Activated CD8-positive, alpha-beta memory T cell treated with anti-CD3 and anti-CD28 coated beads for 36 hours (primary cell): Measurements from ENCODE around the gene MRPS7. TPM values are rescaled to one million over a fixed set of nuclear protein-coding genes. Genes with fewer than 3 reads are reported as not detected.

ENCODE experiments used
- CTCF ChIA-PET: fragments of 350-600 bp; sonication (Branson Sonifier 250); formaldehyde crosslinking; loops from one replicate; lab custom pipeline; 2021; ENCODE audit warnings: antibody characterized with exemption; lab: Charles Lee
- POLR2A ChIA-PET: fragments of 350-600 bp; sonication (Branson Sonifier 250); formaldehyde crosslinking; loops from one replicate; lab custom pipeline; 2021; ENCODE audit warnings: antibody characterized with exemption; lab: Charles Lee
- total RNA-seq, 2 experiments: library from RNA; stranded (reverse); gene quantifications; one replicate each; pipeline ENCODE4 v1.2.3, GENCODE V29; 2021

The MRPS7 gene
- total RNA-seq, result 100 to 1,000 TPM in 1 of 2 experiments, 10 to 100 TPM in 1; 98.9 to 102 TPM

DNA sequence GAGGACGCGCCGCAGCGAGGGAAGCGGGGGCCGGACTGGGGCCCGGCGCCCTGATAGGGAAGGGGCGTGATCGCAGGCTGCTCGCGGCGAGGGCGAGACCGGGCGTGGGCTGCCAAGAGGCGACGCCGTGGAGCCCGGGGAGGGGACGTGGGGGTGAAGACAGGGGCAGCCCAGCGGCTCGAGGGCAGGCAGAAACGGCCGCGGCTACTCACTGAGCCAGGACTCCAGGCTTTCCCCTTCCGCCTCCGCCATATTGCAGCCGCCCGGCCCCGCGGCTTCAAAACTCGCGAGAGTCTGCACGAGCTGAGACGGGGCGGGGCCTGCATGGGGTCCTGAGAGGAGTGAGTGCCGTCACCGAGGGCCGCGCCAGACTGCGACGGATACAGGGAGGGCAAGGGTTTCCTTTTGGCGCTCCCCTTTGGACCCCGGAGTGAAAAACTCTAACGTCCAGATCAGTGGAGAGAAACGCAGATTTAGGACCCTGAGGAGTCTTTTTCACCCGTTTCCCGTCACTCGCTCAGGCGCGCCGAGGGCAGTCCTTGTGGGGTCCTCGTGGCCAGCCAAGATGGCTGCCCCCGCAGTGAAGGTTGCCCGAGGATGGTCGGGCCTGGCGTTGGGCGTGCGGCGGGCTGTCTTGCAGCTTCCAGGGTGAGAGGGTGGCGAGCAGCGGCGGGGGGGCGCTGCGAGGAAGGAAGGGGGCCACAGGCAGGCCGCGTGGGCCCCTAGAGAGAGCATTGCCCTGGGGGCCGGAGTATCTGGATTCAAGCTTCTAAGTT lies at the start of gene MRPS7, which contains the start of gene GGA3:
TSS of gene MRPS7 (plus strand) at position 544 of the 776 bp plus-strand sequence. CDS start at position 566, 22 bp downstream.
TSS of gene GGA3 (minus strand) at position 271 of the 776 bp plus-strand sequence. CDS start at position 252, 19 bp downstream.
- POLR2A ChIA-PET, result interaction anchor here (0.5 to 3.4 kb wide), 14 partner anchors 9 to 288 kb away, joined by 3 to 69 read pairs (median 5); partner anchors contain the start of genes GRB2, LLGL2, MIF4GD and NT5C
- CTCF ChIA-PET, result interaction anchor here (0.5 to 4.3 kb wide), 10 partner anchors 10 to 151 kb away, joined by 3 to 50 read pairs (median 6); partner anchors contain the start of genes MIF4GD and SLC25A19

- POLR2A ChIA-PET, result interaction anchor here (0.8 kb wide), 1 partner anchor 12 kb away, joined by 3 read pairs; no protein-coding TSS in a partner anchor
Measured at GRCh38 chr17:75218131-75218530, 43.5 kb upstream of the MRPS7 start.

DNA sequence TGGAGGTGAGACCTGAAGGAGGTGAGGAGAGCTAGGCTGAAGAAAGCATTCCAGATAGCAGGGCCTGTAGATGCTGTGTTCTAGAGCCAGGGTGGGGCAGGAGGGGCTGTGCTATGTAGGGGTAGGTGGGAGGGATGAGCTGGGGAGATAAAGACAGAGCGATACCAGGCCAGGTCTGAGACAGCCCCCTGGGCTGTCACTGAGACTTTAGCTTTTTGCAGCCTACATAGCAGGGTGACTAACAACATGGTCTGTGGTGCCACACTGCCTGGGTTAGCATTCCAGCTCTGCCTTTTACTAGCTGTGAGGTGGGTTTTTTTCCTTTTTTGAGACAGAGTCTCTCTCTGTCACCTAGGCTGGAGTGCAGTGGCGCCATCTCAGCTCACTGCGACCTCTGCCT lies 41.9 kb upstream of the MRPS7 start:
- CTCF ChIA-PET, result no interaction called here
- POLR2A ChIA-PET, result no interaction called here

More at GRCh38 chr17:75218131-75218530, 43.5 kb upstream of the MRPS7 start:
- CTCF ChIA-PET, result interaction anchor here (0.6 kb wide), 2 partner anchors 12 to 68 kb away, joined by 3 read pairs; no protein-coding TSS in a partner anchor

DNA sequence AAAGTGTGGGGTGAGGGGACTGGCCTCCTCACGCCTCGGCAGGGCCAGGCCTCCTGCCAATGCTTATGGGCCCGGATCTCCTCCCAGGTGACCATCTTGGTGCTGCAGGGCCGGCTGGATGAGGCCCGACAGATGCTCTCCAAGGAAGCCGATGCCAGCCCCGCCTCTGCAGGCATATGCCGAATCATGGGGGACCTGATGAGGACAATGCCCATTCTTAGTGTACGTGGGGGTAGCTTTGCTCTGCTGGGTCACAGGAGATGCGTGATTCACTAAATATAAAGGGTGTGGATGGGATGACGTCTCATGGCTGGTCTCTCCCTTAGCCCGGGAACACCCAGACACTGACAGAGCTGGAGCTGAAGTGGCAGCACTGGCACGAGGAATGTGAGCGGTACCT lies 36.7 kb upstream of the MRPS7 start:
- ChIA-PET POLR2A (no interaction called here), CTCF (interaction anchor here (0.6 to 1.0 kb wide), 2 partner anchors 45 to 444 kb away, joined by 3 to 5 read pairs; no protein-coding TSS in a partner anchor)

- ChIA-PET CTCF (interaction anchor here (3.8 kb wide), 1 partner anchor 12 kb away, joined by 21 read pairs; no protein-coding TSS in a partner anchor), POLR2A (no interaction called here)
Measured at GRCh38 chr17:75227729-75228128, 34.0 kb upstream of the MRPS7 start.

DNA sequence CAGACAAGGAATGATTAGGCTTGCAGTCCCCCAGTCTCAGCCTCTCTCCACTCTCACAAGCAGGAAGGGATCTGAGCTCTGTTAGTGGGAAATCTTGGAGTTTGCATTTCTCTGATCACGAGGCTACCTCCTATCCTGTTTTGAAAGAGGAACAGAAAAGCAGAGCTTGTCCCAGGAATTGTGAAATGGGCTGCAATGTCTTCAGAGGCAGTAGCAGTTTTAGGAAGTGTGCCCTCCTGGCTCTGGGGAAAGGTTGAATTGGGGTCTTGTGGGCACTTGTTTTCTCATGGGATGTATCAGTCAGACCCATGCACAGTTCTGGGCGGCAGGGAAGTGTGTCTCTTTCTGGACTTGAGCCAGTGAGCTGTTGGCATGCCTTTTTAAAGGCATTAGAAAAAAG lies 33.4 kb upstream of the MRPS7 start:
- CTCF ChIA-PET, result interaction anchor here (3.8 kb wide), 1 partner anchor 11 kb away, joined by 21 read pairs; no protein-coding TSS in a partner anchor
- POLR2A ChIA-PET, result no interaction called here

- ChIA-PET POLR2A (no interaction called here), CTCF (interaction anchor here (3.8 kb wide), 1 partner anchor 11 kb away, joined by 21 read pairs; no protein-coding TSS in a partner anchor)
Measured at GRCh38 chr17:75228847-75229246, 32.8 kb upstream of the MRPS7 start.

- POLR2A ChIA-PET, result interaction anchor here (1.1 to 1.2 kb wide), 2 partner anchors 19 to 102 kb away, joined by 3 to 4 read pairs; no protein-coding TSS in a partner anchor
- CTCF ChIA-PET, result interaction anchor here (0.8 to 3.8 kb wide), 4 partner anchors 8 to 117 kb away, joined by 3 to 21 read pairs (median 5); partner anchors contain the start of gene MIF4GD
Measured at GRCh38 chr17:75231071-75231470, 30.6 kb upstream of the MRPS7 start.

GRCh38 chr17:75231741-75232464 lies 29.8 kb upstream of the MRPS7 start:
- POLR2A ChIA-PET, result interaction anchor here (1.2 kb wide), 1 partner anchor 103 kb away, joined by 4 read pairs; no protein-coding TSS in a partner anchor

DNA sequence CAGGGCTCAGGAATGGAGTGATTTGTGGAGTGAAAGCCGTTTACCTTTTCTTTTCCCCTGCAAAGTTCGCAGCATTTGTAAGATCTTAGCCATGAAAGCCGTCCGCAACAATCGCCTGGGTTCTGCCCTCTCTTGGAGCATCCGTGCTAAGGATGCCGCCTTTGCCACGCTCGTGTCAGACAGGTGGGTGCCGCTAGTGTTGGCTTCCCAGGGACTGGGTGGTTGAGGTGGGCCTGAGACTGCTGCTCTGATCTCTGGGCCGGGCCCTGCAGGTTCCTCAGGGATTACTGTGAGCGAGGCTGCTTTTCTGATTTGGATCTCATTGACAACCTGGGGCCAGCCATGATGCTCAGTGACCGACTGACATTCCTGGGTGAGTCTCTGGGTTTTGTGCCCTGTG lies 28.9 kb upstream of the MRPS7 start:
- ChIA-PET POLR2A (no interaction called here), CTCF (no interaction called here)

More at GRCh38 chr17:75231741-75232464, 29.8 kb upstream of the MRPS7 start:
- CTCF ChIA-PET, result interaction anchor here (0.8 to 2.1 kb wide), 2 partner anchors 39 to 118 kb away, joined by 3 to 5 read pairs; partner anchors contain the start of gene MIF4GD

DNA sequence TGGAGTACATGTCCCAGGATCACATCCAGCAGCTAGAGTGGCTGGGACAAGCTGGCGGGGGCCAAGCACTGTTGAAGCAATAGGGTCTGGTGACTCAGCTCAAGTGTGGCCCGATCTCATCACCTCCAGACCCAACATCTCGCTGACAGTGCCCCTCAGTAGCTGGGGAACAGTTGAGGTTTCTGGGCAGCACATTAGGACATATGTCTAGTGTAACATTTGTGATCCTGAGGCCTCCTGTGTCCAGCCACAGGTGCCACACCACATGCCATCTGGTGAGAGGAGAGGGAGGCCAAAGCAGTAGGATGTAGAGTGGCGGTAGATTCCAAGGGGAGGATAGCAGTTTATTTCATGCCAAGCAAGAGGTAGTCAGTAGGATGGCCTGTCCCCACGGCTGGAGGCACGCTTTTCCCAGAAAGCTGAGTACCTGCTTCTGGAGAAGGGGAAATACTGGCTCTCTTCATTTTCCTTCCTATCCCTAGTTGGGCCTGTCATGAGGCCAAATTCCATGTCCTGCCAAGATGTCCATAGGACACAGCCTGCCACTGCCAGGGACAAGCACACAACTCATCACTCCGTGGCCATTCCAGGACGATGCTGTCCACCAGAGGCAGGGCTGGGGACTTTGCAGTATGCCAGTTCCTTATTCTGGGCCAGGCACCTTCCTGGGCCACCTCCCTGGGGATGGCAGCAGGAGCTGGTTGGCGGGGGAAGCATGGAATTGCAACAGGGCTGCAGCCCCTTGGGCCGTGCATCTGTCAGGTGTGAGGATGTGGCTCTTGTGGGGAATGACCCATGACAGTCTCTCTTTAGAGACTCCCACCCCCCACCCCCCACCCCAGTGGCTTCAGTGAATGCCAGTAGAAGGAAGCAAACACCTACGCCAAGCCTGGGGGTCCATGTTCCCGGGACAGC lies 24.3 kb upstream of the MRPS7 start:
- POLR2A ChIA-PET, result interaction anchor here (0.6 kb wide), 1 partner anchor 65 kb away, joined by 3 read pairs; no protein-coding TSS in a partner anchor
- CTCF ChIA-PET, result interaction anchor here (0.5 to 5.1 kb wide), 8 partner anchors 8 to 279 kb away, joined by 3 to 21 read pairs (median 4); partner anchors contain the start of genes GGA3, MIF4GD and TSEN54

DNA sequence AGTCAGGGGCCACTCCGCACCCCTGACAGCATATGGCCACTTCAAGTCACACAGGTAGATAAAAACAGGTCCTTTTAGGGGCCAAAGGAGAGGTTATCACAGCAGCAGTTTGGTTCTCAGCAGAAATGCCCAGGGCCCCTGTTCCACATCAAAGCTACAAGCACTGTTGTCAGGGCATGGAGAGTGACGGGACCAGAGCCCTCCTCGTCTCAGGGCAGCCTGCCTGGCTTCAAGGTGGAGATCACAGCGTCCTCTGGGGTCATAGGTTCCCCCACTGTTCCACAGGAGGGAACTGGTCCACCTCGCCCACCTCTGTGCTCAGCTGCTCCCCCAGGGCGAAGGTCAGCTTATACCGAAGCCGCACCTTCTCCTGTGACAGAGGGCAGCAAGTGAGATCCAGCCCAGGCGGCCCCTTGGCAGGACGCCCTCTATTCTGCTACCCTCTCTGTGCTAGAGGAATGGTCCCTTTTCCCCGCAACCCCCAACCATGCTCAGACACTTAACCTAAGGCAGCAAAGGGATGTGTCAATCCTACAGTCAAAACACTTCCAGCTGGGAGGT lies 23.6 kb upstream of the MRPS7 start:
- ChIA-PET CTCF (interaction anchor here (0.7 to 5.1 kb wide), 8 partner anchors 9 to 278 kb away, joined by 3 to 21 read pairs (median 4); partner anchors contain the start of genes GGA3, MIF4GD and TSEN54), POLR2A (no interaction called here)

GRCh38 chr17:75238684-75239191 lies 22.9 kb upstream of the MRPS7 start:
- POLR2A ChIA-PET, result no interaction called here
- CTCF ChIA-PET, result interaction anchor here (0.7 to 5.1 kb wide), 14 partner anchors 9 to 278 kb away, joined by 3 to 39 read pairs (median 4); partner anchors contain the start of genes GGA3, MIF4GD, MRPS7 and TSEN54

- CTCF ChIA-PET, result interaction anchor here (0.9 to 5.1 kb wide), 9 partner anchors 10 to 189 kb away, joined by 3 to 39 read pairs (median 13); partner anchors contain the start of genes GGA3, MIF4GD and MRPS7
Measured at GRCh38 chr17:75239214-75239613, 22.5 kb upstream of the MRPS7 start.

DNA sequence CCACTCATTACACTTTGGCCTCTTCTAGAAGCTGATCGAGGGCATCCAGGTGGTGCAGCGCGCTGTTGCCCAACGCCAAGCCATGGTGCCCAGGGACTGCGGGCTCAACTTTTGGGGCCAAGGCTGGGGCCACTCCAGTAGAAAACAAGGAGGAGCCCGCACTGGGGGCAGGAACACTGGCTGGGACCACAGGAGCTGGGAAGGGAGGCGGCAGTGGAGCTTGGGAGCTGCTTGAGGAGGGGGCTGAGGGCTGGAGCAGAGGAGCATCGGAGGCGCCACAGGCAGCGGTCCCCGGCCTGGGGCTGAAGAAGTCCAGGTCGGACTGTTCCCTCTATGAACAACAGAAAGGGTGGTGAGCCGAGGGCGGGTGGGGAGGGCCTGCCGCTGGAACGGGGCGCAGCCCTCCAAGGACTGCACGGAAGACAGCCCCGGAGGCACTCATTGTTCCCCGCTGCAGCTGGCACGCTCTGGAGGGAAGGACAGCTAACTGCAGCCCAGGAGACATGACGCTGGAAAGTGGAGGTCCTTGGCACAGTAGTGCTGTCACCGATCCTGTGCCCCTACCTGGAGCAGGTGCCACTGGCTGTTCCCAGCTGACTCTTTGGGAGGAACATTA lies 21.8 kb upstream of the MRPS7 start:
- ChIA-PET POLR2A (interaction anchor here (0.6 to 1.0 kb wide), 2 partner anchors 21 to 37 kb away, joined by 3 to 6 read pairs; partner anchors contain the start of gene GGA3), CTCF (interaction anchor here (0.6 to 5.1 kb wide), 15 partner anchors 10 to 1162 kb away, joined by 3 to 39 read pairs (median 4); partner anchors contain the start of genes GGA3, MIF4GD and MRPS7)

More at GRCh38 chr17:75239214-75239613, 22.5 kb upstream of the MRPS7 start:
- POLR2A ChIA-PET, result no interaction called here
